ENCODE measurements around the gene GVQW3. TPM values are rescaled to one million over a fixed set of nuclear protein-coding genes. Genes with fewer than 3 reads are reported as not detected.

GVQW3 gene
- total and polyA plus RNA-seq, 2 of the 8 experiments (the other 6 are each of a cell fraction or from before 2014, with no cell fraction given): 5.5 to 8.1 TPM

DNA sequence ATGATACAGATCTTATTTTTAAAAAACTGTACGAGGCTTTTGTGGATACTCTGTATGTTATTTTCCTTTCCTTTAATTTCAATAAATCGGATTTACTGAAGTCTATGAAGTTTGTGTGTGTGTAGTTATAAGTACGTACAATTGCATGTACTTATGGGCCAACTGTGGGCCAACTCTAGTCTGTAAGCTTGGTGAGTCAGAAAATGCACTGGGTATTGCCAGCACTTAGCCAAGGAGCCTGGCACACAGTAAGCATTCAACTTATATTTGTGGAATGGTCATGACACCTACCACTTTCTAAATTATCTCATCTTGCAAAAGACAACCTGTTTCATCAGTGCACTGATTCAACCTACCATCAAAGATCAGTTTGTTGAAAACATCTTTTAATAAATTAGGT is 32.8 kb upstream of the GVQW3 start:
- Histone ChIP-seq H3K27me3 (replicated peaks in 1 of 4; ENCODE audit: control insufficient read depth in 3 of 4, extremely low read depth in 1 of 4, insufficient read depth in 3 of 4, low read length in 3 of 4) (no peaks in the 10 kb centered on the region), H3K18ac (ENCODE audit: extremely low read depth, low read length) (no peak overlapping the region), H3K14ac (ENCODE audit: insufficient read length) (no peak overlapping the region), H3K79me1 (ENCODE audit: low read depth, low read length) (no peaks in the 10 kb centered on the region), H4K91ac (replicated peaks; ENCODE audit: insufficient read length, low read length) (no peak overlapping the region), H3K27ac (ENCODE audit: low read depth, low read length) (no peak overlapping the region), H3K56ac (replicated peaks; ENCODE audit: insufficient read length, low read depth, low read length) (no peak overlapping the region), H2BK120ac (replicated peaks; ENCODE audit: low read depth, low read length) (no peak overlapping the region), H3K23ac (ENCODE audit: insufficient read length) (no peak overlapping the region), H2BK20ac (ENCODE audit: low read length) (no peak overlapping the region), H4K20me1 (replicated peaks in 1 of 2; ENCODE audit: control insufficient read depth in 1 of 2, insufficient read depth in 2 of 2, low read length in 2 of 2) (no peaks in the 10 kb centered on the region), H2AFZ (ENCODE audit: low read length) (no peak overlapping the region), H3K9me3 (ENCODE audit: insufficient read depth in 2 of 2, low read depth in 1 of 2, low read length in 1 of 2) (no peaks in the 10 kb centered on the region), H4K8ac (ENCODE audit: extremely low read depth, insufficient read depth, low read length) (no peak overlapping the region), H3K4me1 (replicated peaks in 1 of 4; ENCODE audit: control insufficient read depth in 3 of 4, insufficient read depth in 4 of 4, low read length in 3 of 4) (no peaks in the 10 kb centered on the region), H2BK5ac (ENCODE audit: low read depth, low read length) (no peak overlapping the region), H4K5ac (ENCODE audit: insufficient read length, low read depth, low read length) (no peak overlapping the region), H2BK12ac (ENCODE audit: low read depth, low read length) (no peak overlapping the region), H2BK15ac (ENCODE audit: low read length) (no peak overlapping the region), H3K4me2 (ENCODE audit: insufficient read depth in 1 of 2, low read depth in 2 of 2, low read length in 2 of 2) (no peak overlapping the region), H3K4me3 (ENCODE audit: extremely low read depth in 1 of 4, insufficient read depth in 2 of 4, low read depth in 3 of 4, low read length in 4 of 4) (no peak overlapping the region), H3K4ac (replicated peaks; ENCODE audit: insufficient read length, low read depth, low read length) (no peak overlapping the region), H3K36me3 (ENCODE audit: control insufficient read depth in 2 of 4, insufficient read depth in 4 of 4, low read length in 3 of 4) (peaks cover 0 to 2% (median 2%) of the 10 kb centered on the region in 4 experiments; a peak in 4 of 8 replicates), H3K9ac (replicated peaks in 1 of 4; ENCODE audit: extremely low read depth in 1 of 4, low read depth in 3 of 4, low read length in 3 of 4) (no peak overlapping the region), H2AK5ac (ENCODE audit: low read depth, low read length) (no peak overlapping the region), H3K23me2 (ENCODE audit: low read depth, low read length) (no peaks in the 10 kb centered on the region), H3K79me2 (ENCODE audit: control insufficient read depth in 1 of 2, insufficient read depth in 2 of 2, low read length in 2 of 2) (no peaks in the 10 kb centered on the region)
- ChIA-PET POLR2A (ENCODE audit: partially characterized antibody) (interaction anchor here (0.6 kb wide), 1 partner anchor 15 kb away, joined by 3 read pairs; no protein-coding TSS in a partner anchor), CTCF (ENCODE audit: partially characterized antibody) (interaction anchor here (1.0 to 1.9 kb wide), 2 partner anchors 44 to 72 kb away, joined by 4 to 6 read pairs; no protein-coding TSS in a partner anchor)
- TF ChIP-seq ZNF274 (IDR thresholded peaks at IDR 0.05; ENCODE audit: borderline replicate concordance, extremely low read depth, low read length): no peak
- DNase-seq (ENCODE audit: low read depth in 1 of 2, low spot score in 2 of 2) (no peak), FAIRE-seq (no peak)
- 94% methylated on average over 3 of the region's 3 CpGs; no CpG with 5 or more reads in 1 of the 2 experiments for WGBS, 2 experiments (ENCODE audit: extremely low coverage in 1 of 2, insufficient coverage in 1 of 2, insufficient read length in 1 of 2, insufficient replicate concordance in 2 of 2, low coverage in 1 of 2, low lambda C conversion rate in 2 of 2, missing lambda C conversion rate in 1 of 2)

Measured in H1 (cell line).